Activated CD4-positive, alpha-beta T cell treated with anti-CD3 and anti-CD28 coated beads, Interleukin-2, amount 10 ng/mL, durations not matched to agents 7 days and 5 days (primary cell): ENCODE results near the gene CLRN1. TPM values are rescaled to one million over a fixed set of nuclear protein-coding genes. Genes with fewer than 3 reads are reported as not detected.
A peak's percentile ranks its signal among the peaks of the same experiment; 100 is the strongest.

Experiments
- CTCF ChIA-PET: fragments of 350-600 bp; sonication (Branson Sonifier 250); formaldehyde crosslinking; loops from one replicate; lab custom pipeline; 2021; ENCODE audit warnings: antibody characterized with exemption; lab: Charles Lee
- POLR2A ChIA-PET: fragments of 350-600 bp; sonication (Branson Sonifier 250); formaldehyde crosslinking; loops from one replicate; lab custom pipeline; 2021; ENCODE audit warnings: antibody characterized with exemption; lab: Charles Lee
- DNase-seq: peaks from one replicate; pipeline ENCODE4 v3.0.0-alpha.2; 2020
- H3K27ac Mint-ChIP-seq: one replicate; pipeline ENCODE4 v1.8.0; 2021; ENCODE audit warnings: mild to moderate bottlenecking, moderate library complexity, mixed read lengths
- H3K27me3 Mint-ChIP-seq: one replicate; pipeline ENCODE4 v1.8.0; 2021; ENCODE audit warnings: mixed read lengths
- H3K36me3 Mint-ChIP-seq: one replicate; pipeline ENCODE4 v1.8.0; 2021; ENCODE audit warnings: low read depth, mixed read lengths
- H3K4me1 Mint-ChIP-seq: one replicate; pipeline ENCODE4 v1.8.0; 2021; ENCODE audit warnings: mixed read lengths
- H3K4me3 Mint-ChIP-seq: one replicate; pipeline ENCODE4 v1.8.0; 2021; ENCODE audit warnings: mild to moderate bottlenecking, moderate library complexity, mixed read lengths
- H3K9me3 Mint-ChIP-seq: one replicate; pipeline ENCODE4 v1.8.0; 2021; ENCODE audit warnings: mixed read lengths
- total RNA-seq, 2 experiments: library from RNA; stranded (reverse); gene quantifications; one replicate each; pipeline ENCODE4 v1.2.3, GENCODE V29; 2021

Gene CLRN1
- total RNA-seq, 2 experiments from 2014 or later, result not detected

GRCh38 chr3:150930839-150931238, 41.7 kb downstream of the CLRN1 start:
- no peaks in the 10 kb centered on the region for H3K36me3 Mint-ChIP-seq
- no peak for DNase-seq
- POLR2A ChIA-PET, result no interaction called here
- H3K27me3 Mint-ChIP-seq, result peaks cover 30% of the 10 kb centered on the region
- no peak overlapping the region for H3K4me3 Mint-ChIP-seq
- peaks cover 4% of the 10 kb centered on the region for H3K4me1 Mint-ChIP-seq
- H3K9me3 Mint-ChIP-seq, result no peaks in the 10 kb centered on the region
- no peak overlapping the region for H3K27ac Mint-ChIP-seq
- CTCF ChIA-PET, result no interaction called here

- H3K4me1 Mint-ChIP-seq, result peaks cover 10% of the 10 kb centered on the region
- H3K36me3 Mint-ChIP-seq, result no peaks in the 10 kb centered on the region
- no peak overlapping the region for H3K27ac Mint-ChIP-seq
- peaks cover 28% of the 10 kb centered on the region for H3K27me3 Mint-ChIP-seq
- ChIA-PET CTCF (no interaction called here), POLR2A (interaction anchor here (0.5 to 0.6 kb wide), 2 partner anchors 11 to 42 kb away, joined by 3 read pairs; no protein-coding TSS in a partner anchor)
- no peak overlapping the region for H3K4me3 Mint-ChIP-seq
- DNase-seq, result no peak
- no peaks in the 10 kb centered on the region for H3K9me3 Mint-ChIP-seq
These were observed 44.3 kb downstream of the CLRN1 start for GRCh38 chr3:150928234-150928633.

- Mint-ChIP-seq H3K4me3 (no peak overlapping the region), H3K4me1 (peaks cover 10% of the 10 kb centered on the region), H3K36me3 (no peaks in the 10 kb centered on the region), H3K9me3 (no peaks in the 10 kb centered on the region), H3K27ac (no peak overlapping the region), H3K27me3 (peaks cover 19% of the 10 kb centered on the region)
- ChIA-PET CTCF (interaction anchor here (0.6 to 1.8 kb wide), 3 partner anchors 8 to 274 kb away, joined by 3 to 5 read pairs (median 3); no protein-coding TSS in a partner anchor), POLR2A (no interaction called here)
- DNase-seq, result no peak
These were observed 46.2 kb downstream of the CLRN1 start for GRCh38 chr3:150926328-150926727.

GRCh38 chr3:150925751-150926201, 46.8 kb downstream of the CLRN1 start:
- Mint-ChIP-seq H3K27ac (no peak overlapping the region), H3K4me1 (peaks cover 10% of the 10 kb centered on the region), H3K36me3 (no peaks in the 10 kb centered on the region), H3K27me3 (peaks cover 15% of the 10 kb centered on the region), H3K4me3 (peak overlapping the region; percentile 31), H3K9me3 (no peaks in the 10 kb centered on the region)
- ChIA-PET CTCF (interaction anchor here (0.6 to 1.8 kb wide), 5 partner anchors 8 to 275 kb away, joined by 3 to 5 read pairs (median 3); no protein-coding TSS in a partner anchor), POLR2A (no interaction called here)
- peak; percentile 62 for DNase-seq

GRCh38 chr3:150922611-150923010, 49.9 kb downstream of the CLRN1 start:
- CTCF ChIA-PET, result interaction anchor here (1.0 to 1.1 kb wide), 2 partner anchors 9 to 11 kb away, joined by 3 read pairs; no protein-coding TSS in a partner anchor
- DNase-seq, result no peak
- H3K36me3 Mint-ChIP-seq, result no peaks in the 10 kb centered on the region
- no peaks in the 10 kb centered on the region for H3K9me3 Mint-ChIP-seq
- H3K4me1 Mint-ChIP-seq, result peaks cover 10% of the 10 kb centered on the region
- peaks cover 15% of the 10 kb centered on the region for H3K27me3 Mint-ChIP-seq
- POLR2A ChIA-PET, result no interaction called here
- no peak overlapping the region for H3K4me3 Mint-ChIP-seq
- H3K27ac Mint-ChIP-seq, result no peak overlapping the region

- H3K36me3 Mint-ChIP-seq, result no peaks in the 10 kb centered on the region
- H3K27me3 Mint-ChIP-seq, result peaks cover 15% of the 10 kb centered on the region
- no peak for DNase-seq
- H3K4me1 Mint-ChIP-seq, result peaks cover 10% of the 10 kb centered on the region
- ChIA-PET CTCF (no interaction called here), POLR2A (no interaction called here)
- H3K9me3 Mint-ChIP-seq, result no peaks in the 10 kb centered on the region
- H3K4me3 Mint-ChIP-seq, result no peak overlapping the region
- no peak overlapping the region for H3K27ac Mint-ChIP-seq
These were observed 51.3 kb downstream of the CLRN1 start for GRCh38 chr3:150921209-150921608.

- Mint-ChIP-seq H3K9me3 (no peaks in the 10 kb centered on the region), H3K27ac (no peak overlapping the region), H3K27me3 (peaks cover 15% of the 10 kb centered on the region), H3K4me3 (no peak overlapping the region), H3K36me3 (no peaks in the 10 kb centered on the region), H3K4me1 (peaks cover under 1% of the 10 kb centered on the region)
- no peak for DNase-seq
- POLR2A ChIA-PET, result no interaction called here
- CTCF ChIA-PET, result no interaction called here
These were observed 52.3 kb downstream of the CLRN1 start for GRCh38 chr3:150920236-150920635.

- Mint-ChIP-seq H3K27ac (no peak overlapping the region), H3K27me3 (peaks cover 15% of the 10 kb centered on the region), H3K9me3 (no peaks in the 10 kb centered on the region), H3K4me3 (no peak overlapping the region), H3K4me1 (no peaks in the 10 kb centered on the region), H3K36me3 (no peaks in the 10 kb centered on the region)
- CTCF ChIA-PET, result no interaction called here
- POLR2A ChIA-PET, result no interaction called here
- no peak for DNase-seq
These were observed 54.6 kb downstream of the CLRN1 start for GRCh38 chr3:150917951-150918350.

- Mint-ChIP-seq H3K9me3 (no peaks in the 10 kb centered on the region), H3K4me1 (no peaks in the 10 kb centered on the region), H3K36me3 (no peaks in the 10 kb centered on the region), H3K27me3 (peaks cover 13% of the 10 kb centered on the region), H3K27ac (no peak overlapping the region), H3K4me3 (no peak overlapping the region)
- CTCF ChIA-PET, result interaction anchor here (0.8 kb wide), 1 partner anchor 9 kb away, joined by 3 read pairs; no protein-coding TSS in a partner anchor
- POLR2A ChIA-PET, result no interaction called here
- no peak for DNase-seq
These were observed 59.2 kb downstream of the CLRN1 start for GRCh38 chr3:150913133-150913922.

GRCh38 chr3:150912501-150912900, 60.0 kb downstream of the CLRN1 start:
- no peaks in the 10 kb centered on the region for H3K9me3 Mint-ChIP-seq
- peaks cover 16% of the 10 kb centered on the region for H3K27me3 Mint-ChIP-seq
- ChIA-PET POLR2A (no interaction called here), CTCF (no interaction called here)
- no peaks in the 10 kb centered on the region for H3K36me3 Mint-ChIP-seq
- H3K4me1 Mint-ChIP-seq, result no peaks in the 10 kb centered on the region
- no peak overlapping the region for H3K4me3 Mint-ChIP-seq
- DNase-seq, result no peak
- H3K27ac Mint-ChIP-seq, result no peak overlapping the region

- Mint-ChIP-seq H3K4me3 (no peak overlapping the region), H3K27me3 (peaks cover 20% of the 10 kb centered on the region), H3K36me3 (no peaks in the 10 kb centered on the region), H3K9me3 (no peaks in the 10 kb centered on the region), H3K27ac (no peak overlapping the region), H3K4me1 (no peaks in the 10 kb centered on the region)
- CTCF ChIA-PET, result interaction anchor here (0.5 to 1.0 kb wide), 2 partner anchors 10 to 194 kb away, joined by 3 to 4 read pairs; no protein-coding TSS in a partner anchor
- no peak for DNase-seq
- POLR2A ChIA-PET, result interaction anchor here (0.6 kb wide), 1 partner anchor 176 kb away, joined by 5 read pairs; no protein-coding TSS in a partner anchor
These were observed 60.8 kb downstream of the CLRN1 start for GRCh38 chr3:150911771-150912170.

GRCh38 chr3:150906461-150906860, 66.1 kb downstream of the CLRN1 start:
- Mint-ChIP-seq H3K27me3 (peaks cover 33% of the 10 kb centered on the region), H3K9me3 (no peaks in the 10 kb centered on the region), H3K36me3 (no peaks in the 10 kb centered on the region), H3K4me1 (no peaks in the 10 kb centered on the region), H3K27ac (no peak overlapping the region), H3K4me3 (no peak overlapping the region)
- ChIA-PET POLR2A (no interaction called here), CTCF (no interaction called here)
- DNase-seq, result no peak

- H3K4me1 Mint-ChIP-seq, result no peaks in the 10 kb centered on the region
- H3K36me3 Mint-ChIP-seq, result no peaks in the 10 kb centered on the region
- no peak overlapping the region for H3K27ac Mint-ChIP-seq
- no peak for DNase-seq
- POLR2A ChIA-PET, result no interaction called here
- CTCF ChIA-PET, result no interaction called here
- H3K4me3 Mint-ChIP-seq, result no peak overlapping the region
- no peaks in the 10 kb centered on the region for H3K9me3 Mint-ChIP-seq
- peaks cover 33% of the 10 kb centered on the region for H3K27me3 Mint-ChIP-seq
These were observed 66.8 kb downstream of the CLRN1 start for GRCh38 chr3:150905746-150906145.
